Heart left ventricle (tissue), 13 donors: Measurements from ENCODE around the gene SMTNL1.

ENCODE experiments used
- CTCF ChIP-seq, 12 donors: fragments of 200-600 bp; sonication (generic) in 4 of 12; IDR thresholded peaks; one replicate each; pipeline versions ENCODE4 v1.5.0 to v1.8.0; 2018 to 2022; ENCODE audit warnings: antibody characterized with exemption in 12 of 12, mild to moderate bottlenecking in 5 of 12
- POLR2A ChIP-seq, 2 donors: fragments of 450-650 bp; IDR thresholded peaks; one replicate each; pipeline ENCODE4 v1.6.1; 2017; ENCODE audit warnings: antibody characterized with exemption in 2 of 2, mild to moderate bottlenecking in 2 of 2, moderate library complexity in 2 of 2
- donor health status: ischemic (EF 13 %, LVEDD 7.1; RV severe dilation, severe dysfunction).
- donor health status: DM: no; HTN: yes; CAD: no.
- donor health status: DM: no; HTN: no; CAD: no.
- donor health status: ischemic (EF 25% LVEDD 6.9; RV normal size, moderate dysfunction).
- donor health status: ischemic (EF 25% LVEDD 5.7; RV mildly dilated, moderate dysfunction).
- donor health status: ischemic (EF 35%, LVEDD 5.7; RV mildly dilated, moderate dysfunction).
- donor health status: nonischemic (EF 11% LVEDD 7.7; RV severe dilation, severe dysfunction).
- donor health status: DM: yes; HTN: yes; CAD: no.
- donor health status: PGD.
- donor health status: ischemic (EF 29% LVEDD 5.4; RV normal size, mild dysfunction).
- donor health status: nonischemic (EF 23%, LVEDD 6.1; RV moderate dilation, normal function).

- TF ChIP-seq POLR2A (IDR thresholded peaks at IDR 0.05) (no peak), CTCF (IDR thresholded peaks at IDR 0.05) (no peak)
Measured at GRCh38 chr11:57490456-57491248, 46.7 kb upstream of the SMTNL1 start.
